ENCODE data around the gene DEFB110. TPM values are rescaled to one million over a fixed set of nuclear protein-coding genes. Genes with fewer than 3 reads are reported as not detected.

Gene DEFB110
- not detected in 2 replicates for total RNA-seq (2014; rRNA removed; shearing (Covaris generic))
- not detected in 2 replicates for polyA plus RNA-seq (2015; cell fraction: cytosol; rRNA removed)
- not detected in 2 replicates for polyA plus RNA-seq (2015; cell fraction: nucleus; rRNA removed)

GRCh38 chr6:50021894-50022293 is at the start of gene DEFB110:
Gene DEFB110 (minus strand): TSS chr6:50021994. CDS start chr6:50021935, 59 bp downstream.
- in situ Hi-C loops (cut with HindIII; ENCODE audit: low pct_unique_long_range_greater_than_20kb, low sequenced_read_pairs): no loop called here
- DNase-seq (ENCODE audit: low read depth, low spot score): no peak

- no peak for DNase-seq (ENCODE audit: low read depth, low spot score)
- in situ Hi-C loops (cut with HindIII; ENCODE audit: low pct_unique_long_range_greater_than_20kb, low sequenced_read_pairs): no loop called here
Measured at GRCh38 chr6:50070101-50070500, 48.3 kb upstream of the DEFB110 start.

- peak; percentile 42 for DNase-seq (ENCODE audit: low read depth, low spot score)
- in situ Hi-C loops (cut with HindIII; ENCODE audit: low pct_unique_long_range_greater_than_20kb, low sequenced_read_pairs): no loop called here
Measured at GRCh38 chr6:50062051-50062450, 40.3 kb upstream of the DEFB110 start.

GRCh38 chr6:50056242-50056641 is 34.4 kb upstream of the DEFB110 start:
- no peak for DNase-seq (ENCODE audit: low read depth, low spot score)
- in situ Hi-C loops (cut with HindIII; ENCODE audit: low pct_unique_long_range_greater_than_20kb, low sequenced_read_pairs): no loop called here

GRCh38 chr6:50049829-50050228 is 28.0 kb upstream of the DEFB110 start, which contains the start of gene DEFB112:
Gene DEFB112 (minus strand): TSS chr6:50049929. CDS start chr6:50049869, 60 bp downstream.
- in situ Hi-C loops (cut with HindIII; ENCODE audit: low pct_unique_long_range_greater_than_20kb, low sequenced_read_pairs): no loop called here
- no peak for DNase-seq (ENCODE audit: low read depth, low spot score)

GRCh38 chr6:50047026-50047425 is 25.2 kb upstream of the DEFB110 start:
- no peak for DNase-seq (ENCODE audit: low read depth, low spot score)
- in situ Hi-C loops (cut with HindIII; ENCODE audit: low pct_unique_long_range_greater_than_20kb, low sequenced_read_pairs): no loop called here

- peak; percentile 47 for DNase-seq (ENCODE audit: low read depth, low spot score)
- in situ Hi-C loops (cut with HindIII; ENCODE audit: low pct_unique_long_range_greater_than_20kb, low sequenced_read_pairs): no loop called here
Measured at GRCh38 chr6:50030777-50031562, 9.2 kb upstream of the DEFB110 start.

- in situ Hi-C loops (cut with HindIII; ENCODE audit: low pct_unique_long_range_greater_than_20kb, low sequenced_read_pairs): no loop called here
Measured at GRCh38 chr6:50030350-50030749, 8.6 kb upstream of the DEFB110 start.

GRCh38 chr6:50025258-50025657 is 3.5 kb upstream of the DEFB110 start:
- in situ Hi-C loops (cut with HindIII; ENCODE audit: low pct_unique_long_range_greater_than_20kb, low sequenced_read_pairs): no loop called here
- peak; percentile 3 for DNase-seq (ENCODE audit: low read depth, low spot score)

More at GRCh38 chr6:50030350-50030749, 8.6 kb upstream of the DEFB110 start:
- no peak for DNase-seq (ENCODE audit: low read depth, low spot score)

- DNase-seq (ENCODE audit: low read depth, low spot score): no peak
- in situ Hi-C loops (cut with HindIII; ENCODE audit: low pct_unique_long_range_greater_than_20kb, low sequenced_read_pairs): no loop called here
Measured at GRCh38 chr6:50007819-50008218, 14.0 kb downstream of the DEFB110 start.

GRCh38 chr6:50003139-50003538 is 18.7 kb downstream of the DEFB110 start:
- in situ Hi-C loops (cut with HindIII; ENCODE audit: low pct_unique_long_range_greater_than_20kb, low sequenced_read_pairs): no loop called here
- DNase-seq (ENCODE audit: low read depth, low spot score): no peak

GRCh38 chr6:49995278-49995677 is 26.5 kb downstream of the DEFB110 start:
- DNase-seq (ENCODE audit: low read depth, low spot score): no peak
- in situ Hi-C loops (cut with HindIII; ENCODE audit: low pct_unique_long_range_greater_than_20kb, low sequenced_read_pairs): no loop called here

- no peak for DNase-seq (ENCODE audit: low read depth, low spot score)
- in situ Hi-C loops (cut with HindIII; ENCODE audit: low pct_unique_long_range_greater_than_20kb, low sequenced_read_pairs): no loop called here
Measured at GRCh38 chr6:49988900-49989299, 32.9 kb downstream of the DEFB110 start.

GRCh38 chr6:49987749-49988148 is 34.0 kb downstream of the DEFB110 start:
- DNase-seq (ENCODE audit: low read depth, low spot score): no peak
- in situ Hi-C loops (cut with HindIII; ENCODE audit: low pct_unique_long_range_greater_than_20kb, low sequenced_read_pairs): no loop called here

- no peak for DNase-seq (ENCODE audit: low read depth, low spot score)
- in situ Hi-C loops (cut with HindIII; ENCODE audit: low pct_unique_long_range_greater_than_20kb, low sequenced_read_pairs): no loop called here
Measured at GRCh38 chr6:49986551-49986950, 35.2 kb downstream of the DEFB110 start.

GRCh38 chr6:49982046-49982445 is 39.7 kb downstream of the DEFB110 start:
- no peak for DNase-seq (ENCODE audit: low read depth, low spot score)

GRCh38 chr6:49980898-49981297 is 40.9 kb downstream of the DEFB110 start:
- in situ Hi-C loops (cut with HindIII; ENCODE audit: low pct_unique_long_range_greater_than_20kb, low sequenced_read_pairs): no loop called here
- no peak for DNase-seq (ENCODE audit: low read depth, low spot score)

More at GRCh38 chr6:49982046-49982445, 39.7 kb downstream of the DEFB110 start:
- in situ Hi-C loops (cut with HindIII; ENCODE audit: low pct_unique_long_range_greater_than_20kb, low sequenced_read_pairs): no loop called here

- DNase-seq (ENCODE audit: low read depth, low spot score): no peak
- in situ Hi-C loops (cut with HindIII; ENCODE audit: low pct_unique_long_range_greater_than_20kb, low sequenced_read_pairs): no loop called here
Measured at GRCh38 chr6:49979584-49979983, 42.2 kb downstream of the DEFB110 start.
